IPS-15b (cell line): ENCODE measurements around the gene SEC24D.

Experiments
- H3K27me3 ChIP-seq: one replicate; pipeline ENCODE4 v1.6.1; 2013; ENCODE audit warnings: low read length; ENCODE audit not compliant: control insufficient read depth, insufficient read depth
- H3K36me3 ChIP-seq: one replicate; pipeline ENCODE4 v1.6.1; 2013; ENCODE audit warnings: low read length; ENCODE audit not compliant: control insufficient read depth, insufficient read depth
- H3K4me1 ChIP-seq: one replicate; pipeline ENCODE4 v1.6.1; 2013; ENCODE audit warnings: mild to moderate bottlenecking, low read length; ENCODE audit not compliant: control insufficient read depth, insufficient read depth
- H3K4me3 ChIP-seq: one replicate; pipeline ENCODE4 v1.5.1; 2013; ENCODE audit warnings: low read depth, low read length
- H3K9ac ChIP-seq: one replicate; pipeline ENCODE4 v1.6.1; 2013; ENCODE audit warnings: low read depth, mild to moderate bottlenecking, low read length
- H3K9me3 ChIP-seq: one replicate; pipeline ENCODE4 v1.6.1; 2013; ENCODE audit warnings: mild to moderate bottlenecking, low read length; ENCODE audit not compliant: control insufficient read depth, insufficient read depth

SEC24D gene

DNA sequence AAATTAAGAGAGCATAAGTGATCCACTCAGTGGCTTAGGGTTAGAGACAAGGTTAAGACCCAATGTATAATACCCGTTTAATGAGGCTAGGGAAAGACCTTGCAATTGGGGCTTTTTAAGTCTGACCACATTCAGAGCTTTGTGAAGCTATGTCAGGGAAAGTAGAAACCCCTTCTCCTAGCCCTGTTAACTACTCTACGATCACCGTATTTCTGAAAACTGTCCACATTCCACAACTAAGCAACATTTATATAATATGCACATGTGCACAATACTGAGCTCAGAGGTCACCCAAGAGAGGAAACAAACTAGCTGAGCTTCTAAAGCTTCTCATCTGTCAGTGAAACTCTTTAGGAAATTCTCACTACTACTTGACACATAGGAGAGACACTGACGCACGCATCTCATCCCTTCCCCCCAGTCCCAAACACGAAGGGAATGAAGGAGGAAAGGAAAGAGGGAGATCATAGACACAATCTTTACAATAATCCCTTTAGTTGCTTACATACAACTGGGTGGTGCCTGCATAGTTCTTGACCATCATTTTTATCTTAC, 94.5 kb downstream of the SEC24D start:
- Histone ChIP-seq H3K9ac (no peak overlapping the region), H3K4me1 (no peaks in the 10 kb centered on the region), H3K36me3 (peaks cover 16% of the 10 kb centered on the region)

DNA sequence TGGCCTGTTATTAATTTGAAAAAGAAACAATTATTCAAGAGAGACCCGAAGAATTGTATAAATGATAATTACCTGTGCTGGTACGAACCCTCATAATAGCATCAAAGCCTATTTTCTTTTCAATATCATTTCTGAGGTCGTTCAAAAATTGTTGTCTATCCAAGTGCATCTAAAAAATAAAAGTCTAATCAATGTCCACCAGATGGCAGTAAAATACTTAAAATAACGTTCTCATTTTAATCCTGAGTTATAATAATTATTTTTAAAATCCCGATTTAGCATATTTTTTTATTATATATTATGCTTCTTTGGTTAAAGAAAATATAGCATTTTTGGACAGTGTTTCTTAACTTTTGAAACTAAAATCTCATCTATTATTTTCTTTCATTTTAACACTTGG, 95.1 kb downstream of the SEC24D start:
- Histone ChIP-seq H3K4me1 (no peaks in the 10 kb centered on the region), H3K9me3 (no peaks in the 10 kb centered on the region), H3K36me3 (peaks cover 16% of the 10 kb centered on the region)

More for the DNA sequence above, 94.5 kb downstream of the SEC24D start:
- H3K4me3 ChIP-seq = no peak overlapping the region
- H3K27me3 ChIP-seq = no peaks in the 10 kb centered on the region
- no peaks in the 10 kb centered on the region for H3K9me3 ChIP-seq

DNA sequence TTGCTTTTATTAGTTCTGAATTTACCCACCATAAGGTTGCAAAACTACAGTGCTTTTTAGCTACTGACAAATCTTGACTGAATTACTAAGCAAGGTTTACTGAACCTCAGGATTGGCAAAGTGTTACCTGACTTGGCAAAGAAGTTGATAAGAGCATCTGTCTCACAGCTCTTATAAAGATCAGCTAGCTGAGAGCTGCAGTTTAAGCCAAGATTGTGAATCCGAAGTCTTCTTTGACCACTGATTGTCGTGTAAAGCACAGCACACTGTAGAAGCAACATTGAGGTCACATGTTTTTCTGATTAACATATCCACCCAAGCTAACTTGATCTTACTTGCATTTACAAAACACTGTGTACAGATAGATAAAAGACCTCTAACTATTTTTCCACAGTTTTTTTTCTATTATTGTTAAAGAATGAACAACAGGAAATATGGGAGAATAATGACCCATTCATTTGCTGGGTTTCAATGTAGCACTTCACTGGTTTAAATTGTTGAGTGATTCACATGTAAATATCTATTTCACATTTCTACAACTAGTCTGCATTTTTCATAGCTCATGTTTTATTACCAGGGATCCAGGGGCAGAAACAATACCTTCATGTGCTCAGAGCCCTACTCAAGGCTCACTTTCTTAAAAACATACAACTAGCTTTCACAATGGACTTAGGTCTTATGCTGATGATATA, 96.8 kb downstream of the SEC24D start:
- peaks cover 19% of the 10 kb centered on the region for H3K36me3 ChIP-seq
- no peaks in the 10 kb centered on the region for H3K4me1 ChIP-seq
- H3K27me3 ChIP-seq = no peaks in the 10 kb centered on the region
- H3K9ac ChIP-seq = no peak overlapping the region
- H3K9me3 ChIP-seq = no peaks in the 10 kb centered on the region
- H3K4me3 ChIP-seq = no peak overlapping the region

More for the DNA sequence above, 95.1 kb downstream of the SEC24D start:
- no peak overlapping the region for H3K4me3 ChIP-seq
- H3K27me3 ChIP-seq = no peaks in the 10 kb centered on the region
- no peak overlapping the region for H3K9ac ChIP-seq

DNA sequence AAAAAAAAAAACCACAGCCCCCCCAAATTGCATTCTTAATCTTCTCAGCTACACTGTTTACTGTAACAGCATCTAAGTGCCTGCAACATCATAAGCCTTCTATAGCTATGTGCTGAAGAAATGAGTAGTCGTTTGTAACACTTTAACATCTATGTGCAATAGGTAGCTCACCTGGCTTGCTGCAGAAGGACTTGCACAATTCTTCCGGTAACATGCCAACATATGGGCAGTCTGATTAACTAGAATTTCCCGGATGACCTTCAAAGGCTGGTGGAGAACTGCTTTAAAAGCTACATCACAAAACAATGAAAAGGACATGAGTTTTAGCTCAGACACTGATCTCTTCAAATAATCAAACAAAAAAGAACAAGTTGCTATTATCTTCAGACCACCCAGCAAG, 97.8 kb downstream of the SEC24D start:
- Histone ChIP-seq H3K4me1 (no peaks in the 10 kb centered on the region), H3K9me3 (no peaks in the 10 kb centered on the region), H3K9ac (no peak overlapping the region), H3K27me3 (no peaks in the 10 kb centered on the region), H3K4me3 (no peak overlapping the region), H3K36me3 (peaks cover 14% of the 10 kb centered on the region)

DNA sequence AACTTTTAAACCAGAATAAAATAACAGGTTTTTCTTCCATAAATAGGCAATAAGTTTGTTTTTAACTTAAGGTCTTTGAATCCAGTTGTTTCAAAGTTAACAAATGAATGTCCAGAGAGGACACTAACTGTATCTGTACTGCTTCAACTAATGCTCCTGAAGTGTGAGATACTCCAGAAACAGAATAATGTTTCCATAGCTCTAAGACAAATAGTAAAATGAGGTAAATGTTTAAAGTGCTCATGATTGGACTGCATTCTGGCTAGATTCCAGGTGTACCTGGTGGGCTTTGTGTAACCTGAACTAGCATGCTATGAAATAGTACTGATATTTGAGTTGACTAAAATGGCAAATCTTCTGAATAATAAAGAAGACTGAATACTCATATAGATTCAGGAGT, 99.0 kb downstream of the SEC24D start:
- no peak overlapping the region for H3K9ac ChIP-seq
- no peaks in the 10 kb centered on the region for H3K4me1 ChIP-seq
- H3K4me3 ChIP-seq = no peak overlapping the region
- H3K27me3 ChIP-seq = no peaks in the 10 kb centered on the region
- H3K9me3 ChIP-seq = no peaks in the 10 kb centered on the region
- peaks cover 17% of the 10 kb centered on the region for H3K36me3 ChIP-seq

DNA sequence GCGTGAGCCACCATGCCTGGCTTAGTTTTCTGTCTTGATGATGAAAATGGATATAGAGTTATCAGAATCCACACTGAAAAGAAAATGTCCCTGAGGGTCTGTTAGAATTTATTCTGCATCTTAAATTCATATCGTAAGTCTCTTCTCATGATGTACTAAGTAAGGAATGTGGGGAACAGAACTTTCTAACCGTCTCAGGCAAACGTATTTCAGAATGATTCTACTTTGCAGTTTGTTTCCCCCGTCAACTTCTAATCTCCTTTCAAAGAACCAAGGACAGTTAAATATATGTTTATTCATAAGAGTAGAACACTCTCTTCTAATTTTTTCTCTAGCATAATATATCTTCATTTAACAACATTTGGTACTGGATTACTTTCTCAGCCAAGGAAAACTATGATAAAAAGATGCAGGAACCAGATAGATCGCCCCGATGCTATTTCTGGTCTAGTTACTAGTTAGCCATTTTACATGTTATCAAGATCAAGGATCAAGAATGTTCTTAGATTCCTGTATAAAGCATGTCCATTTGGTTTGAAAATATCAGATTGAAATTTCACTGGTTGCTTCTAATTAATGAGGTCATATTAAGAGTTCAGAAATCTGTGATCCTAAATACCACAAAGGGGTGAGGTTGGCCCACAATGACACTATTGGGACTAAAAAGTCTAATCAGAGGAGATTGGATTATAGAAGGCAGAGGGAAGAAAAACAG, 101.3 kb downstream of the SEC24D start:
- Histone ChIP-seq H3K9ac (no peak overlapping the region), H3K27me3 (no peaks in the 10 kb centered on the region), H3K36me3 (peaks cover 13% of the 10 kb centered on the region), H3K9me3 (no peaks in the 10 kb centered on the region), H3K4me1 (no peaks in the 10 kb centered on the region), H3K4me3 (no peak overlapping the region)

DNA sequence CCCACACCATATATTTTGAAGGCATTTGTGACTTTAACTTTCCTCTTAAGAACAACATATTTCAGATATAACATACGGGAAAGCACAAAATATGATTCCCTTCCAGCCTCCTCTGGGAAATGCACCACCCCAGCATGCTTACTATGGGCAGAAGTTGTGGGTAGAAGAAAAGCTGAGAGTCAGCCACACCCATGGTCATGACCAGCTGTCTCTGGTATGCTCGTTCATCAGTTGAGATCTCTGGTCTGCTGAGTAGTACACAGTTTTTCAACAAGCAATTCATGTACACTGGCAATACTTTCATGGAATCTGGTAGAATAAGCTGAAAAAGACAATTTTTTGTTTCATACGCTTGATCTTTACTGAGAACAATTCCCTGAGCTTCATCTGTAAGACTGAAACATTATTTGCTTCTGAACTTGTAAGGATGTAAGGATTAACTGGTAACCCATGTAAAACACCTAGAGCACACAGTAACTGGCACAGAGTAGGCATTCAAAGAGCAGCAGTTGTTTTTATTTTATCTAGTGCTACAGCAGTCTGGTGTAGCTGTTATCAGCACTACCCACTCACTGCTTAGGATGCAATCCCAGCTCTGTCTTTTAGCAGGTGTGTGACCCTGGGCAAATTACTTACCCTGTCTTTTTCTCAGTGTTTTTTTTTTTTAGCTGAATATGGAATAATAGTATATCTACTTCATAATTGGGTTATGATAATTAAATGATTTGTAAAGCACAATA, 103.2 kb downstream of the SEC24D start:
- H3K4me3 ChIP-seq = no peak overlapping the region
- no peaks in the 10 kb centered on the region for H3K4me1 ChIP-seq
- peaks cover 12% of the 10 kb centered on the region for H3K36me3 ChIP-seq
- no peaks in the 10 kb centered on the region for H3K27me3 ChIP-seq
- H3K9ac ChIP-seq = no peak overlapping the region
- no peaks in the 10 kb centered on the region for H3K9me3 ChIP-seq

DNA sequence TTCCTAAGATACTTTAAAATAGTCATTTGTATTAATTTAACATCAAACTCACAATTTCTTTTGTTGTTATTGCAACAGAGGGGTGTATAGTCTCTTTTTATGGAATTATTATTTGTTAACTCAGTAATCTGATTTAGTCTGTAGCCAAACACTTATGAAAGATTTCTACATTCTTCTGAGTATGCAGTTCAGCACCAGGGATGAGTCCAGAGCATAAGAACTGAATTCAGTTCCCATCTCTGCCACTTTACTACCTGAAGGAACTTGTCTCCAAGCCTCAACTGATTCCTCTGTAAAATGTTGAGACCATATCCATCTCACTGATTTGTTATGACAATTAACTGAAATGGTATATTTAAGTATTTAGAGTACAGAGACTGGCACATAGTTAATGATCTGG, 105.2 kb downstream of the SEC24D start:
- H3K4me1 ChIP-seq = no peaks in the 10 kb centered on the region
- H3K27me3 ChIP-seq = no peaks in the 10 kb centered on the region
- H3K9ac ChIP-seq = no peak overlapping the region
- no peak overlapping the region for H3K4me3 ChIP-seq
- no peaks in the 10 kb centered on the region for H3K9me3 ChIP-seq
- H3K36me3 ChIP-seq = peaks cover 11% of the 10 kb centered on the region

DNA sequence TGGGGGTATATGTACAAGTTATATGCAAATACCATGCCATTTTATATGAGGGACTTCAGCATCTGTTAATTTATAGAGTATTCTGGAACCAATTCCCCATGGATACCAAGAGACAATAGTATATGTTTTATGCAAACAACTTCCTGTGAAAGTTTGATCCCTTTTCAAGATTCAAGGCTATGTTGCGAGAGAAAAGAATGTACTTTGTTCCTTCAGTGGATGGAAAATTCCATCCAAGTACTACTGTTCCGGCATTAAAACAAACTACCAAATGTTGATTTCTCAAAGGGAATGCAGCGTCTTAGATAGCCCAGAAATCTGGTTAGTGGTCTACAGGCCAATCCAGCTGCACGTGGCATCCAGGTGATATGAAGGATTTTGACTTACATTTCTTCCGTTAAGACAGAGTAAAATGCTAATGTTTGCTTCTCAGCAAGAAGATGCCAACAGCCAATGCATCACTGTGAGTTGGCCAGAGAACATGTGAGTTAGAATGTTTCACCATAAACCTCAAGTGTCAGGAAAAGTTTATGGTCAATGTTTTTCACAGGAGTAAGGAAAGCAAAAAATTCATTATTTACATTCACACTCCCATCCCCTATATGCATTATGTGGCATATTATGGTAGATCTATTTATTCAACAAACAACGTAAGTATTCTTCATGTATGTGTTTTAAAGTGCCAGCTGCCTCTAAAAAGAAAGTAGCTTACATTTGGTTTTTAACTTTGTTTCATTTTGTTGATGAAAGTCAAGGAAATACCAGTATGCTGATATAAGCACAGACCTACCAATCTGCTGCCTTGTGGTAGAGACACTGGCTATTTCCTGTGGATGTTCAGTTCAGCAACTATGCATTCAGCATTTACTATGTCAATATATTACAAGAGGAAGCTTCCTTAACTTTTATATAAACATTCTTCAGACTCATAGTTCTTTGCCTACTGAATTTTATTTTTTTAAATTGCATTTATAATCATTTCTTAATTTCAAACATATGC, 106.3 kb downstream of the SEC24D start:
- H3K4me1 ChIP-seq = peaks cover 1% of the 10 kb centered on the region
- H3K9ac ChIP-seq = no peak overlapping the region
- H3K4me3 ChIP-seq = no peak overlapping the region
- H3K36me3 ChIP-seq = peaks cover 8% of the 10 kb centered on the region
- no peaks in the 10 kb centered on the region for H3K9me3 ChIP-seq
- no peaks in the 10 kb centered on the region for H3K27me3 ChIP-seq

DNA sequence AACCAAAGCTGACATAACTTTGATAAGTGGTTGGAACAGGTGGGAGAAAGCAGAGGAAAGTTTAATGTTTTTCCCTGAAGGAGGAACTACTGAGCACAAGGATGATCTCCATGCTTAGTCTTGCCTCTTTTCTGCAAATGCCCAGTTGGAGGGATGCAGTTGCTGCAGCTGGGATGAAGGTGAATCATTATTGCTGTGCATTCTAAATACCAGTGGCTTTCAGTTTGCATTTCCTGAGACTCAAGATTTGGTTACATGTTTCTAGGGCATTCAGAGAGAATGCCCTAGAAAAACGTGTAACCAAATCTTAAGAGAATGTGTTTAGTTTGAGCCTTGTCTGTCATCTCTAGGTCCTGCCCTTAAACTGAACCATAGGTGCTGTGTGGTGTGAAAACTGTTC, 108.6 kb downstream of the SEC24D start:
- Histone ChIP-seq H3K4me3 (no peak overlapping the region), H3K27me3 (no peaks in the 10 kb centered on the region), H3K4me1 (peaks cover 6% of the 10 kb centered on the region), H3K9ac (no peak overlapping the region), H3K36me3 (peaks cover 5% of the 10 kb centered on the region), H3K9me3 (no peaks in the 10 kb centered on the region)

DNA sequence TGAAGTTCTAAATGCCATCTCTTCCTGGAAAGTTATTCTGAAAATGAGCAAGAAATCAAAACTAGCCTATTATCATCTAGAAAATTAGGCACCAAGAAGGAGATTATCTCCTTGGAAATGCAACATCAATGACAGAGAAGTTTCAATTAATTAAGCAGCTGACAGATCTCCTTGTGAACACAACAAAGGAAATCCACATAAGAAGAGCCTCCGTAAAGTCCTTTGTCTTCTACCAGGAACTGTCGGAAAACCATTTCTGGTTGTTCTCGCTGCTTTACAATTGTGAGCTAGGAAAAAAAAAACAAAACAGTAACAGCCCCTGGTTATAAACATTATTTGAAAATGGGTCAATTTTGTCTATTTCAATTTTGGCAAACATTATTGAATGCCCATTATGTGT, 112.6 kb downstream of the SEC24D start:
- Histone ChIP-seq H3K4me1 (peaks cover 6% of the 10 kb centered on the region), H3K9me3 (no peaks in the 10 kb centered on the region), H3K9ac (no peak overlapping the region), H3K36me3 (no peaks in the 10 kb centered on the region), H3K27me3 (no peaks in the 10 kb centered on the region), H3K4me3 (no peak overlapping the region)
